RPMI7951 (cell line): ENCODE measurements around the gene GAD2. TPM values are rescaled to one million over a fixed set of nuclear protein-coding genes. Genes with fewer than 3 reads are reported as not detected.

Source experiments
- DNase-seq: peaks from one replicate; pipeline ENCODE4 v3.0.0-alpha.2; 2012; ENCODE audit warnings: low read depth
- total RNA-seq: library from RNA; depleted of rRNA; stranded (reverse); fragments of >200 nt; shearing (Covaris generic); gene quantifications from 2 replicates; pipeline ENCODE4 v1.2.3, GENCODE V29; 2014; rRNA removed

Gene GAD2
- total RNA-seq, 1 experiment from 2014 or later: not detected

GRCh38 chr10:26314265-26315013, 97.9 kb downstream of the GAD2 start:
- DNase-seq: no peak

GRCh38 chr10:26318672-26319071, 102.1 kb downstream of the GAD2 start:
- no peak for DNase-seq

- DNase-seq: no peak
Observed at GRCh38 chr10:26323219-26323618, 106.6 kb downstream of the GAD2 start.

DNA sequence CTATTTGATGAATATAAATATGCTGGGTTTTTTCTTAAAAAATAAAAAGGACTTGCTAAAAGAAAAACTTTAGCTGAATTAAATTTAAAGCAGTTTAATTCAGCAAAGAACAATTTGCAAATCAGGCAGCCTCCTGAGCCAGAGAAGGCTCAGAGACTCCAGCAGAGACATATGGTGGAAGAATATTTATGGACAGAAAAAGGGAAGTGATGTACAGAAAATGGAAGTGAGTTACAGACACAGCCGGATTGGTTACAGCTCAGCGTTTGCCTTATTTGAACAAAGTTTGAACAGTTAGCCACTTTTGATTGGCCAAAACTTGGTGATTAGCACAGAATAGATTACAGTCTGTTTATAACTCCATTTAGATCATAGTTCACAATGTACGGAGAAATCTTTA, 110.3 kb downstream of the GAD2 start:
- DNase-seq: no peak

DNA sequence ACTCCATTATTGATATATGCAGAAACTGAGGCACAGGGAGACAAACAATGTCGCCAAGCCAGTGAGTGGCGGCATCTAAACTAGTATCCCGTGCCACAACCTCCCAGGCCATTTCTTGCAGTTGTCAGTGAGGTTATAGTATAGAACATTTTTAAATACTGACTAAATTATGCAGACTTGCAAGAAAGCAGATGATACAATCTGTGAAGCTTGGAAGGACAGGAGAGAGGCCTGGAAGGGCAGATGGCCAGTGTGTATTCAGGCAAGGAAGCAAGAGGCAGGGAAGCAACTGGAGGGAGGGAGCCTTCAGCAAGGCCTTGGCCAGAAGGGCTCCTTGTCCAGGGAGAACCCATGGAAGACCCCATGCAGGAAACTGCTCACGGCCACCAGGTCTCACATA, 111.2 kb downstream of the GAD2 start:
- DNase-seq: no peak

- no peak for DNase-seq
Observed at GRCh38 chr10:26331371-26331770, 114.8 kb downstream of the GAD2 start.

- DNase-seq: no peak
Observed at GRCh38 chr10:26334232-26334931, 117.8 kb downstream of the GAD2 start.

DNA sequence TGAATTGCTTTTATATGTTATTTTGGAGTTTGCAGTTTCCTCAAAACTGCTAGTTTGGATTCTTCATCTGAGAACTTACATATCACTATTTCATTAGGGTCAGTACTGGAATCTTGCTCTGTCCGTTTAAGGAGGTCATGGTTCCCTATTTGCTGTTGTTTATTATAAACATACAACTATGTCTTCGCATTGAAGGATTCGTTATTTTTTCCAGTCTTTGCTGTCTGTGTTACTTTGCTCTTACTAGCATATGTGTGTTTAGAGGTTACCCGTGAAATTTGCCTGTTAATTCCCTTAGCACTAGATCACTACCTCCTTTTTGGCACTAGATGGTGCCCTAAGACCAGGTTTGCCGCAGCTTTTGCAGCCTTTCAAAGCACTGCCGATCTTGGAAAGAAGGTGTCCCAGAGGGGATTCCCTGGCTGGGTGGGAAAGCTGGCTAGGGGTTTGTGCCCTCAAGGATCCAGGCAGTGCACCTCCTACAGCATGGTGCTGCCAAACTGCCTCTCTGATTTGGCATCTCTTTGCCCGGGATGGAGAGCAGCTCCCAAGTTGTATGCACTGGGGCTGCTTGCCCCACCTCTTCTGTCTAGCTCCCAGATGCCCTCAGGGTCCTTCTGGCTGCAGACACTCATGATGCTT, 118.5 kb downstream of the GAD2 start:
- peak; percentile 87 for DNase-seq

DNA sequence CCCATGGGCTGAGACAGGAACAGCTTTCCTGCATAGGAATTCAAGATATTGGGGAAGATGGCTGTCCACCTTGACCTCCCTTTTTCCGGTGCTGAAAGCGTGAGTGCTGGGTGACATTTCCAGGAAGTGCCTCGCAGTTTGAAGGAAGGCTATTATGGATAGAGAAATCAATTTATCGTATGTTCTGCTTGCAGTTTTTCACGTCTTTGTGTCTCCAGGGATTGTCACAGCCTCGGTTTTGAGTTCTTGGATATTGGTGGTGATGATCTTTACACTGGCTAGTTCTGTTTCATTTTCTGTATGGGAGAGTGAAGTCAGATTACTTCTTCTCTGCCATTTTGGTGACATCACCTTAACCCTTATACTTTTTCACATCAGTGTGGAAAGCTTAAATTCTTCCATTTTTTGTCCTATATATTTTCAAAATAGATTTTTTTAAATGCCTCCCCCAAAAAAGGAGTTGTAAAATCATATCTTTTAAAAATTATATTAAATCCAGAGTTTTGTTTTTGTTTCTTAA, 119.1 kb downstream of the GAD2 start:
- DNase-seq: no peak

- no peak for DNase-seq
Observed at GRCh38 chr10:26336979-26337378, 120.4 kb downstream of the GAD2 start.

DNA sequence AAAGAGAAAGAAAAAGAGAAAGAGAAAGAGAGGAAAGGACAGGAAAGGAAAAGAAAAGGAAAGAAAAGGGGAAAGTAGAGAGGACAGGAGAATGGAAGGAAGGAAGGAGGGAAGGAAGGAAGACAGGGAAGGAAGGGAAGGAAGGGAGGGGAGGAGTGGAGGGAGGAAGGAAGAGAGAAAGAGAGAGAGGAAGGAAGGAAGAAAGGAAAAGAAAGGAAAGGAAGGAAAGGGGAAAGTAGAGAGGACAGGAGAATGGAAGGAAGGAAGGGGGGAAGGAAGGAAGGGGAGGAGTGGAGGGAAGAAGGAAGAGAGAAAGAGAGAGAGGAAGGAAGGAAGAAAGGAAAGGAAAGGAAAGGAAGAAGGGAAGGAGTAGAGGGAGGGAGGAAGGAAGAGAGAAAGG, 125.1 kb downstream of the GAD2 start:
- no peak for DNase-seq

- peak; percentile 71 for DNase-seq
Observed at GRCh38 chr10:26348821-26349417, 132.3 kb downstream of the GAD2 start.

Other genes starting within 250 kb of the GAD2 start
- gene APBB1IP, start 221.6 kb downstream of the GAD2 start, total RNA-seq: 6.4 TPM in 2 replicates